ENCODE data around the gene TNIP3. TPM values are rescaled to one million over a fixed set of nuclear protein-coding genes. Genes with fewer than 3 reads are reported as not detected.

The TNIP3 gene
- total RNA-seq, 5 donors from 2014 or later (not counting 1 experiment from before 2014, with no cell fraction given) = 1.2 to 2.0 (median 1.2) TPM

DNA sequence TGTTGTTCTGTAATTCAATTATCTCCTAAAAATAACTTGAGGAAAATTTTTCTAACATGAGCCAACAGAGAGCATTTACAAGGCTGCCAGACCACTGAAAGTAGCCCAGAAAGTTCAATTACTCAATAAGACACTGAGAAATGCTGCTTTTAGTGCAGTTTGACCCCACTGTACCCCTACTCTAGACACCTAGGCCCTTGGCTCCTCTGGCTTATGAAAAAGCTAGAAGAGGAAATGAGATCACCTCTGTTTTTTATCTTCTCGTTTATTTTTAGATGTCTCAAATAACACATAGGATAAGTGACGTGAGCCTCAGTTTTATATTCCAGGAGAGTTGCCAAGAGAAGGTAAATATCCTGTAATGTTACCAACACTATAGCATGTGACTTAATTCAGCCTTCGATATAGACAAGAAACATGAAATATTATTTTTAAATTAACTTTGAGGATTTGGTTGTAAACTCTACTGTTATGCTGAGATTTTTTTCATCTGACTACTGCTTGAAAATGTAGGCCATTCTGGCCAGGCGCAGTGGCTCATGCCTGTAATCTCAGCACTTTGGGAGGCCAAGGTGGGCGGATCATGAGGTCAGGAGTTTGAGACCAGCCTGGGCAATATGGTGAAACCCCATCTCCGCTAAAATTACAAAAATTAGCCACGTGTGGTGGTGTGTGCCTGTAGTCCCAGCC lies 24.4 kb downstream of the TNIP3 start:
- Mint-ChIP-seq H3K27ac (peak overlapping the region; percentile 88 to 89), H3K9me3 (no peaks in the 10 kb centered on the region), H3K36me3 (no peaks in the 10 kb centered on the region), H3K4me1 (peaks cover 42 to 63% (median 51%) of the 10 kb centered on the region in 3 donors), H3K27me3 (no peaks in the 10 kb centered on the region), H3K4me3 (peak overlapping the region in 1 of 3 donors; percentile 57)
- ChIA-PET CTCF (interaction anchor here (0.9 kb wide), 2 partner anchors 27 to 51 kb away, joined by 3 read pairs; no protein-coding TSS in a partner anchor), POLR2A (interaction anchor here in 1 of 2 donors (0.5 to 0.7 kb wide), 2 partner anchors 44 to 1021 kb away, joined by 3 read pairs; no protein-coding TSS in a partner anchor)
- DNase-seq = peak in 4 of 35 experiments; percentile 14 to 55 (median 18)
- H3K9me3 ChIP-seq = no peaks in the 10 kb centered on the region
- H3K4me3 ChIP-seq (ENCODE audit: control insufficient read depth in 1 of 2, extremely low read depth in 1 of 2, low read length in 1 of 2) = no peak overlapping the region
- H3K4me1 ChIP-seq (ENCODE audit: control insufficient read depth in 1 of 2, extremely low read depth in 1 of 2, insufficient read depth in 2 of 2, low read length in 2 of 2) = peaks cover 19 to 32% of the 10 kb centered on the region in 2 experiments
- peak overlapping the region; percentile 72 for H3K27ac ChIP-seq (ENCODE audit: low read length)
- peak; percentile 64 to 89 (median 71) for ATAC-seq (replicated peaks in 1 of 4)
- WGBS (ENCODE audit: insufficient coverage) = no CpG with 5 or more reads among the region's 7 CpGs
- no peaks in the 10 kb centered on the region for H3K36me3 ChIP-seq (ENCODE audit: control insufficient read depth in 2 of 2, extremely low read depth in 1 of 2, insufficient read depth in 1 of 2, low read length in 1 of 2)
- no peaks in the 10 kb centered on the region for H3K27me3 ChIP-seq (replicated peaks in 1 of 2; ENCODE audit: control insufficient read depth in 2 of 2, extremely low read depth in 1 of 2, insufficient read depth in 2 of 2, low read length in 1 of 2)

DNA sequence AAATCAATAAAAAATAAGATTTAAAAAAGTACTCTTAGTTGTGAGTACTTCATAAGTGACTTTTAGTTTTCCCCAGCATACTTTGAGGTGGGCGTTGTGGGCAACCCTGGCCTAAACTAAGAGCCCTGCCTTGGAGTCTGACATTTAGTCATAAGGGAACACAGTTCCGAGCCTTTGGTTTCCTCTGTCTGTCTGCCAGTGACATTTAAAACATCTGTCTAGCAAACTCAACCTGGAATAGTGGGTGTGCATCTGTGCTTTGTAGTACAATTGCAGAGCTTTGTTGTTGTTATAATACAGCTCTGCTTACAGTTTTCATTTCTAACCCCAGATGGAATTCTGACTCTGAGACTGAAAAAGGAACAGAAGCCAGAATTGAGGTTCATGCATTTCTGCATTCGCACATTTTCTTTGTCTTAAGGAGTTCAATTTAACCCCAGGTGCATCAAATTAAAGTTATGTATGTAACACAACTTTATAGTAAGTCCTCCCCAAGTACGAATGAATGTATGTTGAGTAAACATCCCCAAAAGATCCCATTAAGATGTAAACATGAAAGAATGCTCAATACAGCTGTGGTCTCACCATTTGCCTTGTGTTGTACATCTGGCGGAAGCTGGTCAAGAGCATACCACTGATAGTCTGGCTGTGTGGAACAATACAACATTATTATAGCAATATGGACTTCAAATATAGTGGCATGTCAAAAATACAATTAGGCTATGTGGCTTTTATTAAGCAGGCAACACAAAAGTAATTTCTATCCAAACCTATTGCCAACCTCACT lies 25.9 kb downstream of the TNIP3 start:
- H3K9me3 ChIP-seq = no peaks in the 10 kb centered on the region
- peak in 2 of 35 experiments; percentile 20 to 35 for DNase-seq
- H3K27me3 Mint-ChIP-seq = no peaks in the 10 kb centered on the region
- H3K27ac Mint-ChIP-seq = peak overlapping the region; percentile 44 to 89
- ATAC-seq (replicated peaks in 1 of 4) = peak; percentile 45 to 69 (median 60)
- H3K4me3 ChIP-seq (ENCODE audit: control insufficient read depth in 1 of 2, extremely low read depth in 1 of 2, low read length in 1 of 2) = no peak overlapping the region
- peaks cover 21 to 28% of the 10 kb centered on the region in 2 experiments for H3K4me1 ChIP-seq (ENCODE audit: control insufficient read depth in 1 of 2, extremely low read depth in 1 of 2, insufficient read depth in 2 of 2, low read length in 2 of 2)
- 30% methylated on average over 3 of the region's 5 CpGs for WGBS (ENCODE audit: insufficient coverage)
- no peaks in the 10 kb centered on the region for H3K36me3 ChIP-seq (ENCODE audit: control insufficient read depth in 2 of 2, extremely low read depth in 1 of 2, insufficient read depth in 1 of 2, low read length in 1 of 2)
- H3K27ac ChIP-seq (ENCODE audit: low read length) = peak overlapping the region; percentile 72
- H3K4me1 Mint-ChIP-seq = peaks cover 43 to 62% (median 51%) of the 10 kb centered on the region in 3 donors
- POLR2A ChIA-PET = no interaction called here
- no peaks in the 10 kb centered on the region for H3K9me3 Mint-ChIP-seq
- peak overlapping the region in 1 of 3 donors; percentile 57 for H3K4me3 Mint-ChIP-seq
- H3K36me3 Mint-ChIP-seq = no peaks in the 10 kb centered on the region
- H3K27me3 ChIP-seq (replicated peaks in 1 of 2; ENCODE audit: control insufficient read depth in 2 of 2, extremely low read depth in 1 of 2, insufficient read depth in 2 of 2, low read length in 1 of 2) = no peaks in the 10 kb centered on the region
- CTCF ChIA-PET = interaction anchor here in 1 of 2 donors (0.5 to 1.1 kb wide), 4 partner anchors 10 to 169 kb away, joined by 3 to 4 read pairs (median 3); no protein-coding TSS in a partner anchor

DNA sequence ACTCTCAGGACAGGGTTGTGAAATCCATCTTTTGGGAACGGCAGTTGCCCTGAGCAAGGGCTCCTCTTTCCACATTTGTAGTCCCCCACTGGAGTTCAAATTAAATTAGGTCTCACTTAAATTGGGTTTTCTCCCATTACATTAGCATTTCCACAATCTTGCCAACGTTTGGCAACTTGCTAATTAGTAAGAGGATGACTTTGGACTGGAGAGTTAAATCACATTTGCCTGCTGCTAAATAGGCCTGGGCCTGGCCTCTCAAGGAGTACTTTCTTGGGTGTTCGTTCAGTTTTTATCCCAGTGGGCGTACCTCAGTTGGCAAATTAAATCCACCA lies 33.8 kb downstream of the TNIP3 start:
- Histone ChIP-seq H3K27ac (ENCODE audit: low read length) (no peak overlapping the region), H3K4me1 (ENCODE audit: control insufficient read depth in 1 of 2, extremely low read depth in 1 of 2, insufficient read depth in 2 of 2, low read length in 2 of 2) (peaks cover 6 to 8% of the 10 kb centered on the region in 2 experiments), H3K4me3 (ENCODE audit: control insufficient read depth in 1 of 2, extremely low read depth in 1 of 2, low read length in 1 of 2) (no peak overlapping the region), H3K27me3 (replicated peaks in 1 of 2; ENCODE audit: control insufficient read depth in 2 of 2, extremely low read depth in 1 of 2, insufficient read depth in 2 of 2, low read length in 1 of 2) (no peaks in the 10 kb centered on the region), H3K9me3 (no peaks in the 10 kb centered on the region), H3K36me3 (ENCODE audit: control insufficient read depth in 2 of 2, extremely low read depth in 1 of 2, insufficient read depth in 1 of 2, low read length in 1 of 2) (no peaks in the 10 kb centered on the region)
- Mint-ChIP-seq H3K27me3 (no peaks in the 10 kb centered on the region), H3K9me3 (peaks cover 2 to 4% (median 3%) of the 10 kb centered on the region in 3 donors), H3K4me3 (no peak overlapping the region), H3K36me3 (peaks cover 3% of the 10 kb centered on the region), H3K4me1 (peaks cover 27 to 44% (median 30%) of the 10 kb centered on the region in 3 donors), H3K27ac (no peak overlapping the region)
- 93% methylated on average over 2 of the region's 4 CpGs for WGBS (ENCODE audit: insufficient coverage)
- ATAC-seq (replicated peaks in 1 of 4) (no peak), DNase-seq (no peak)
- CTCF ChIA-PET = no interaction called here
- POLR2A ChIA-PET = interaction anchor here in 1 of 2 donors (0.6 kb wide), 1 partner anchor 68 kb away, joined by 6 read pairs; no protein-coding TSS in a partner anchor

DNA sequence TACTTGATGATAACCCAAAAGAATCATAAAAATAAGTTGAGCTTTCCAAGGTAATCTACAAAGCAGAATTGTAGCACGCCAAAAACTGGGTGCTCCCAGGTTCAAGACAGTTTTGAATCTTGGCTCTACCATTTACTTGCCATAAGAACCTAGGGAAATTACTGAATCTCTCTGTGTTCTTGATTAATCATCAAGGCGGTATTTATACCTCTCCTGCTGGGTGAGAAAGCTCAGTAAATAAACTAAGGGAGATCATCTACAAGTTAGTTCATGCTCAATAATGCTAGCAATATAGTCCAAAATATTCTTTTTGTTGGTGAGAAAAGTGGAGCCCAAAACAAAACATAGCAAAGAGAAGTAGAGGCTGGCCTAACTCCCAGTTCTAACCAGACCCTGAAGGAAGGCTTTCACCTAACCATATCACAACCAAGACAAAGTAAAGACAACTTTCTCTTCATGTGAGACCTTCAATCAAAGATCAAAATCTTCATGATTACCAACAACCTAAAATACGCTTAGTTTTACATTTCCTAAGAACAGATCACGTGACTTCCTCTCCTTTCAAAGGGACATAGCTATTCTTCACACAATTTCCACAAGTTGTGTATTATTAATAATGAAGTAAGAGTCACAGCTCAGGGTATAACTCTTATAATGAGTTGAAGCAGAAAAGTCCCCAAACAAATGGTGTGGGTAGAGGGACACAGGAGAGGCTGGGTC lies 34.4 kb downstream of the TNIP3 start:
- Histone ChIP-seq H3K4me3 (ENCODE audit: control insufficient read depth in 1 of 2, extremely low read depth in 1 of 2, low read length in 1 of 2) (no peak overlapping the region), H3K27ac (ENCODE audit: low read length) (no peak overlapping the region), H3K9me3 (no peaks in the 10 kb centered on the region), H3K27me3 (replicated peaks in 1 of 2; ENCODE audit: control insufficient read depth in 2 of 2, extremely low read depth in 1 of 2, insufficient read depth in 2 of 2, low read length in 1 of 2) (no peaks in the 10 kb centered on the region), H3K4me1 (ENCODE audit: control insufficient read depth in 1 of 2, extremely low read depth in 1 of 2, insufficient read depth in 2 of 2, low read length in 2 of 2) (peaks cover 6% of the 10 kb centered on the region in 2 experiments), H3K36me3 (ENCODE audit: control insufficient read depth in 2 of 2, extremely low read depth in 1 of 2, insufficient read depth in 1 of 2, low read length in 1 of 2) (no peaks in the 10 kb centered on the region)
- peaks cover 24 to 43% (median 30%) of the 10 kb centered on the region in 3 donors for H3K4me1 Mint-ChIP-seq
- H3K4me3 Mint-ChIP-seq = no peak overlapping the region
- POLR2A ChIA-PET = interaction anchor here in 1 of 2 donors (0.6 kb wide), 1 partner anchor 68 kb away, joined by 6 read pairs; no protein-coding TSS in a partner anchor
- peak overlapping the region; percentile 9 to 35 for H3K27ac Mint-ChIP-seq
- no peaks in the 10 kb centered on the region for H3K27me3 Mint-ChIP-seq
- peaks cover 3% of the 10 kb centered on the region for H3K36me3 Mint-ChIP-seq
- ATAC-seq (replicated peaks in 1 of 4) = no peak
- no CpG with 5 or more reads among the region's 4 CpGs for WGBS (ENCODE audit: insufficient coverage)
- peaks cover 2 to 4% (median 3%) of the 10 kb centered on the region in 3 donors for H3K9me3 Mint-ChIP-seq
- no peak for DNase-seq
- CTCF ChIA-PET = interaction anchor here in 1 of 2 donors (1.0 kb wide), 1 partner anchor 14 kb away, joined by 3 read pairs; no protein-coding TSS in a partner anchor

DNA sequence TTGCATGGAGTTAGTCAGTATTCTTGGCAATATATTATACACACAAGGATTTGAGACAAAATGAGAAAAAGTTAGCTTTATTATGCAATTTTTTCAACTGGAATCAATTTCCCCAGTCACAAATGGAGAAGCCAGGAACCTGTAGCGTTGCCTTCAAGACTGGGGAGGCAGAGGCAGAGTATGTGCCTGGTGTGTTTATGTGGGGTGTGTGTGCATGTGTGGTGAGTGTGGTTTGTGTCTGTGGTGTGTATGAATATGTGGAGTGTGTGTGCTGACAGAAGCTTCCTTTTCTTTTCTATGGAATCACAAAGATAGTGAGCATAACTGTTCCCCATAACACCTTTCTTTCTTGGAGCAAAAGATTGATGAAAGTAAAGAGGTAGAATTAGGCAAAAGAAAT lies 37.0 kb downstream of the TNIP3 start:
- DNase-seq (no peak), ATAC-seq (replicated peaks in 1 of 4) (no peak)
- H3K9me3 ChIP-seq = no peaks in the 10 kb centered on the region
- WGBS (ENCODE audit: insufficient coverage) = no CpG with 5 or more reads among the region's 1 CpG
- peaks cover 3% of the 10 kb centered on the region for H3K36me3 Mint-ChIP-seq
- POLR2A ChIA-PET = no interaction called here
- H3K4me1 Mint-ChIP-seq = peaks cover 17 to 32% (median 23%) of the 10 kb centered on the region in 3 donors
- no peak overlapping the region for H3K27ac Mint-ChIP-seq
- H3K9me3 Mint-ChIP-seq = peaks cover 2 to 4% (median 3%) of the 10 kb centered on the region in 3 donors
- CTCF ChIA-PET = no interaction called here
- no peak overlapping the region for H3K4me3 ChIP-seq (ENCODE audit: control insufficient read depth in 1 of 2, extremely low read depth in 1 of 2, low read length in 1 of 2)
- no peak overlapping the region for H3K27ac ChIP-seq (ENCODE audit: low read length)
- H3K4me1 ChIP-seq (ENCODE audit: control insufficient read depth in 1 of 2, extremely low read depth in 1 of 2, insufficient read depth in 2 of 2, low read length in 2 of 2) = peaks cover 3 to 6% of the 10 kb centered on the region in 2 experiments
- no peaks in the 10 kb centered on the region for H3K27me3 ChIP-seq (replicated peaks in 1 of 2; ENCODE audit: control insufficient read depth in 2 of 2, extremely low read depth in 1 of 2, insufficient read depth in 2 of 2, low read length in 1 of 2)
- no peak overlapping the region for H3K4me3 Mint-ChIP-seq
- H3K36me3 ChIP-seq (ENCODE audit: control insufficient read depth in 2 of 2, extremely low read depth in 1 of 2, insufficient read depth in 1 of 2, low read length in 1 of 2) = no peaks in the 10 kb centered on the region
- H3K27me3 Mint-ChIP-seq = no peaks in the 10 kb centered on the region

All from T-cell (primary cell).